GM12878 (cell line): ENCODE measurements around the gene FGF1. TPM values are rescaled to one million over a fixed set of nuclear protein-coding genes. Genes with fewer than 3 reads are reported as not detected.

Experiments
- BHLHE40 ChIP-seq, 2 experiments: fragments of 450-650 bp in 1 of 2; IDR thresholded peaks; 2 replicates each; pipeline ENCODE4 v1.6.1; 2011 to 2017; ENCODE audit warnings: low read depth in 2 of 2, borderline replicate concordance in 1 of 2, improper control_type of control experiment in 1 of 2, low read length in 1 of 2, mild to moderate bottlenecking in 1 of 2
- CUX1 ChIP-seq: IDR thresholded peaks from 2 replicates; pipeline ENCODE4 v1.6.1; 2012; ENCODE audit warnings: improper control_type of control experiment, low read depth, low read length; ENCODE audit not compliant: insufficient replicate concordance
- ELK1 ChIP-seq: IDR thresholded peaks from 2 replicates; pipeline ENCODE4 v1.6.1; 2012; ENCODE audit warnings: low read depth, low read length, improper control_type of control experiment
- MTA2 ChIP-seq: fragments of 450-650 bp; IDR thresholded peaks from 2 replicates; pipeline ENCODE4 v1.6.1; 2016; ENCODE audit warnings: low read depth, mild to moderate bottlenecking, moderate library complexity
- NFYB ChIP-seq: IDR thresholded peaks from 2 replicates; pipeline ENCODE4 v1.6.1; 2011; ENCODE audit warnings: low read depth, mild to moderate bottlenecking, low read length, improper control_type of control experiment, moderate library complexity; ENCODE audit not compliant: insufficient read depth
- NKRF ChIP-seq: fragments of 450-650 bp; conservative IDR thresholded peaks from 2 replicates; pipeline ENCODE4 v1.6.1; 2017; ENCODE audit warnings: mild to moderate bottlenecking, moderate library complexity
- RAD21 ChIP-seq: IDR thresholded peaks from 2 replicates; pipeline ENCODE4 v1.6.1; 2011; ENCODE audit warnings: mild to moderate bottlenecking, low read depth, low read length, moderate library complexity; ENCODE audit not compliant: insufficient read depth
- SKIL ChIP-seq: fragments of 450-650 bp; IDR thresholded peaks from 2 replicates; pipeline ENCODE4 v1.6.1; 2017; ENCODE audit warnings: mild to moderate bottlenecking, low read depth, inconsistent platforms; ENCODE audit not compliant: poor library complexity, severe bottlenecking
- STAT3 ChIP-seq: IDR thresholded peaks from 2 replicates; pipeline ENCODE4 v1.6.1; 2011; ENCODE audit warnings: low read depth, low read length, improper control_type of control experiment
- WRNIP1 ChIP-seq: IDR thresholded peaks from 2 replicates; pipeline ENCODE4 v1.6.1; 2011; ENCODE audit warnings: low read depth, low read length, improper control_type of control experiment, borderline replicate concordance
- YY1 ChIP-seq: IDR thresholded peaks from 2 replicates; pipeline ENCODE4 v1.6.1; 2011; ENCODE audit warnings: low read depth, mild to moderate bottlenecking, low read length
- ZNF592 ChIP-seq: fragments of 450-650 bp; IDR thresholded peaks from 2 replicates; pipeline ENCODE4 v1.6.1; 2017; ENCODE audit warnings: mild to moderate bottlenecking, moderate library complexity
- polyA plus RNA-seq, 11 experiments: library from polyadenylated mRNA; depleted of rRNA in 4 of 11; unstranded in 6 of 11; stranded (reverse) in 5 of 11; fragments of >200 nt; fragmentation: Nextera tagmentation in 4 of 11; fragmentation: Illumina TruSeq in 1 of 11; extraction: Ambion mirVana in 4 of 11; extraction: Trizol in 1 of 11; gene quantifications; 1 replicate in 1 of 11; 2 replicates in 10 of 11; pipeline versions ENCODE4 v1.2.1 to v1.2.3, GENCODE V29; 2011 to 2016; ENCODE audit warnings: inconsistent platforms in 2 of 11, missing spikeins in 2 of 11, low read depth in 1 of 11
- total RNA-seq, 4 experiments: library from RNA; depleted of rRNA in 3 of 4; stranded (reverse); fragments of >200 nt in 3 of 4; fragmentation: Illumina TruSeq in 1 of 4; extraction: Trizol in 1 of 4; gene quantifications; 2 replicates each; pipeline versions ENCODE4 v1.2.1 to v1.2.3, GENCODE V29; 2013 to 2021

The FGF1 gene
- total and polyA plus RNA-seq, 10 of the 15 experiments (the other 5 are each of a cell fraction or from before 2014, with no cell fraction given), result not detected

GRCh38 chr5:142699184-142699720 is 13.4 kb upstream of the FGF1 start (continued):
- TF ChIP-seq ZNF592, result 0 out of 2 replicates have a peak, but pooled peaks have one; percentile 26
- 0 out of 2 replicates have a peak, but pooled peaks have one; percentile 39 for TF ChIP-seq STAT3
- TF ChIP-seq NKRF, result no peak
- 0 out of 4 replicates have a peak, but pooled peaks of 1 of the 2 experiments have one; percentile 8 for TF ChIP-seq BHLHE40 (IDR thresholded peaks at IDR 0.05; ENCODE audit: borderline replicate concordance in 1 of 2, low read depth in 2 of 2, low read length in 1 of 2)
- TF ChIP-seq NFYB, result no peak
- TF ChIP-seq WRNIP1, result no peak
- 0 out of 2 replicates have a peak, but pooled peaks have one; percentile 42 for TF ChIP-seq YY1
- TF ChIP-seq CUX1, result no peak
- TF ChIP-seq MTA2, result no peak
- peak; percentile 95 for TF ChIP-seq RAD21
- TF ChIP-seq SKIL, result no peak
- no peak for TF ChIP-seq ELK1
